ENCODE measurements around the gene WDR91.
A peak's percentile ranks its signal among the peaks of the same experiment; 100 is the strongest.
"Not testable (repeated sequence)": the region's sequence is repeated elsewhere in the genome, so short reads cannot be mapped to it uniquely, and the experiment has no call there.

WDR91 gene

GRCh38 chr7:135179321-135179925 is 31.9 kb downstream of the WDR91 start:
- DNase-seq (ENCODE audit: low read depth in 3 of 3) = no peak

- DNase-seq (ENCODE audit: low read depth in 3 of 3) = no peak
These were observed 33.0 kb downstream of the WDR91 start for GRCh38 chr7:135178364-135178763.

- DNase-seq (ENCODE audit: low read depth in 3 of 3) = no peak
These were observed 34.2 kb downstream of the WDR91 start for GRCh38 chr7:135177028-135177696.

- DNase-seq (ENCODE audit: low read depth in 3 of 3) = no peak
These were observed 35.4 kb downstream of the WDR91 start for GRCh38 chr7:135175931-135176330.

- DNase-seq (ENCODE audit: low read depth in 3 of 3) = no peak
These were observed 36.4 kb downstream of the WDR91 start for GRCh38 chr7:135174941-135175340.

GRCh38 chr7:135173916-135174315 is 37.4 kb downstream of the WDR91 start:
- not testable (repeated sequence) for DNase-seq (ENCODE audit: low read depth in 3 of 3)

- DNase-seq (ENCODE audit: low read depth in 3 of 3) = not testable (repeated sequence)
These were observed 39.6 kb downstream of the WDR91 start for GRCh38 chr7:135171581-135172291.

GRCh38 chr7:135170998-135171481 is 40.3 kb downstream of the WDR91 start:
- not testable (repeated sequence) for DNase-seq (ENCODE audit: low read depth in 3 of 3)

- peak; percentile 87 to 92 (median 91) for DNase-seq (ENCODE audit: low read depth in 3 of 3)
These were observed 40.9 kb downstream of the WDR91 start, which contains the start of gene CYREN for GRCh38 chr7:135170274-135170997. CYREN (minus strand) TSS chr7:135170707; CDS start chr7:135168922, 1,785 bp downstream.

- DNase-seq (ENCODE audit: low read depth in 3 of 3) = no peak
These were observed 41.4 kb downstream of the WDR91 start for GRCh38 chr7:135169964-135170273.

GRCh38 chr7:135169141-135169963 is 42.0 kb downstream of the WDR91 start:
- DNase-seq (ENCODE audit: low read depth in 3 of 3) = peak; percentile 49 to 58 (median 49)

GRCh38 chr7:135168489-135169140 is 42.7 kb downstream of the WDR91 start:
- no peak for DNase-seq (ENCODE audit: low read depth in 3 of 3)

- DNase-seq (ENCODE audit: low read depth in 3 of 3) = no peak
These were observed 43.3 kb downstream of the WDR91 start for GRCh38 chr7:135168001-135168400.

GRCh38 chr7:135167365-135167917 is 43.9 kb downstream of the WDR91 start:
- no peak for DNase-seq (ENCODE audit: low read depth in 3 of 3)

- no peak for DNase-seq (ENCODE audit: low read depth in 3 of 3)
These were observed 44.9 kb downstream of the WDR91 start for GRCh38 chr7:135166338-135166990.

- no peak for DNase-seq (ENCODE audit: low read depth in 3 of 3)
These were observed 45.5 kb downstream of the WDR91 start for GRCh38 chr7:135165862-135166261.

- no peak for DNase-seq (ENCODE audit: low read depth in 3 of 3)
These were observed 46.8 kb downstream of the WDR91 start for GRCh38 chr7:135164357-135165061.

- DNase-seq (ENCODE audit: low read depth in 3 of 3) = no peak
These were observed 48.8 kb downstream of the WDR91 start for GRCh38 chr7:135162382-135163001.

GRCh38 chr7:135161669-135162068 is 49.7 kb downstream of the WDR91 start:
- DNase-seq (ENCODE audit: low read depth in 3 of 3) = no peak
